A549 (cell line): ENCODE data around the gene PADI4.

Source experiments
- BCL3 ChIP-seq: fragments of >200 bp; sonication (Bioruptor Twin); formaldehyde crosslinking; IDR thresholded peaks from 3 replicates; pipeline ENCODE4 v1.6.1; 2016
- CEBPB ChIP-seq, 2 experiments: fragments of >200 bp in 1 of 2; sonication (Bioruptor Twin) in 1 of 2; formaldehyde crosslinking in 1 of 2; IDR thresholded peaks; 2 replicates each; pipeline ENCODE4 v1.6.1; 2012 to 2016
- CHD2 ChIP-seq: fragments of 150-350 bp; IDR thresholded peaks from 2 replicates; pipeline ENCODE4 v1.6.1; 2014; ENCODE audit warnings: low read length; ENCODE audit not compliant: partially characterized antibody
- CTCF ChIP-seq: fragments of >200 bp; sonication (Bioruptor Twin); formaldehyde crosslinking; IDR thresholded peaks from 3 replicates; pipeline ENCODE4 v1.5.1; 2016
- ELK1 ChIP-seq: fragments of 150-350 bp; IDR thresholded peaks from 2 replicates; pipeline ENCODE4 v1.6.1; 2014; ENCODE audit warnings: low read depth, mild to moderate bottlenecking, low read length
- EP300 ChIP-seq, 2 experiments: fragments of >200 bp; sonication (Bioruptor Twin); formaldehyde crosslinking; IDR thresholded peaks; 2 replicates in 1 of 2; 3 replicates in 1 of 2; pipeline ENCODE4 v1.6.1; 2016 to 2017
- KDM1A ChIP-seq: fragments of 200-600 bp; sonication (generic); IDR thresholded peaks from 2 replicates; pipeline ENCODE4 v1.6.1; 2016; ENCODE audit warnings: low read depth, mild to moderate bottlenecking
- MAFK ChIP-seq: fragments of 450-650 bp; IDR thresholded peaks from 2 replicates; pipeline ENCODE4 v1.6.1; 2014; ENCODE audit not compliant: partially characterized antibody
- NR3C1 ChIP-seq: fragments of >200 bp; sonication (Bioruptor Twin); formaldehyde crosslinking; IDR thresholded peaks from 3 replicates; pipeline ENCODE4 v1.6.1; 2017
- REST ChIP-seq: fragments of 200-600 bp; sonication (generic); IDR thresholded peaks from 2 replicates; pipeline ENCODE4 v1.6.1; 2016; ENCODE audit warnings: antibody characterized with exemption, mild to moderate bottlenecking, moderate library complexity
- RNF2 ChIP-seq: fragments of 200-600 bp; sonication (generic); IDR thresholded peaks from 2 replicates; pipeline ENCODE4 v1.6.1; 2016; ENCODE audit warnings: low read depth, mild to moderate bottlenecking, antibody characterized with exemption, moderate library complexity, borderline replicate concordance
- ZSCAN20 ChIP-seq: fragments of 250-450 bp; sonication (Bioruptor Pico); IDR thresholded peaks from 2 replicates; pipeline ENCODE4 v1.8.0; 2022; ENCODE audit warnings: mild to moderate bottlenecking, moderate library complexity

- TF ChIP-seq EP300 (IDR thresholded peaks at IDR 0.05) (no peak), BCL3 (no peak), NR3C1 (no peak), ELK1 (no peak), CTCF (peak; percentile 22; the same call in 1 of the 3 replicates), CEBPB (IDR thresholded peaks at IDR 0.05) (no peak), REST (no peak), CHD2 (no peak), MAFK (no peak), KDM1A (no peak), RNF2 (no peak), ZSCAN20 (no peak)
Measured at GRCh38 chr1:17370618-17371017, 62.6 kb downstream of the PADI4 start.
